Smooth muscle cell of the brain vasculature (primary cell): ENCODE measurements around the gene WDR73.

ENCODE experiments used
- DNase-seq: peaks from one replicate; pipeline ENCODE4 v3.0.0-alpha.2; 2012; ENCODE audit warnings: low read depth, low spot score

WDR73 gene

GRCh38 chr15:84620626-84621025, 33.5 kb downstream of the WDR73 start:
- no peak for DNase-seq

GRCh38 chr15:84616235-84616634, 37.8 kb downstream of the WDR73 start:
- no peak for DNase-seq

- DNase-seq: no peak
These were observed 42.5 kb downstream of the WDR73 start for GRCh38 chr15:84611631-84612030.

GRCh38 chr15:84609818-84610525, 44.1 kb downstream of the WDR73 start:
- no peak for DNase-seq

- no peak for DNase-seq
These were observed 45.3 kb downstream of the WDR73 start for GRCh38 chr15:84608707-84609284.

- DNase-seq: no peak
These were observed 47.4 kb downstream of the WDR73 start for GRCh38 chr15:84606653-84607120.

GRCh38 chr15:84605554-84605882, 48.6 kb downstream of the WDR73 start:
- no peak for DNase-seq

GRCh38 chr15:84604826-84605553, 49.1 kb downstream of the WDR73 start:
- DNase-seq: no peak

GRCh38 chr15:84603630-84604379, 50.3 kb downstream of the WDR73 start:
- DNase-seq: no peak

GRCh38 chr15:84601555-84601838, 52.6 kb downstream of the WDR73 start:
- DNase-seq: no peak

GRCh38 chr15:84600687-84601554, 53.2 kb downstream of the WDR73 start, which contains the start of gene ZSCAN2:
Gene ZSCAN2 (plus strand): TSS chr15:84601009. CDS start chr15:84603928, 2,919 bp downstream.
- DNase-seq: peak; percentile 85

- peak; percentile 56 for DNase-seq
These were observed 53.8 kb downstream of the WDR73 start for GRCh38 chr15:84600331-84600686.

GRCh38 chr15:84599906-84600305, 54.2 kb downstream of the WDR73 start:
- DNase-seq: no peak

- DNase-seq: no peak
These were observed 55.1 kb downstream of the WDR73 start for GRCh38 chr15:84598993-84599392.

- no peak for DNase-seq
These were observed 55.8 kb downstream of the WDR73 start for GRCh38 chr15:84598250-84598649.

GRCh38 chr15:84597296-84597695, 56.8 kb downstream of the WDR73 start:
- DNase-seq: no peak

GRCh38 chr15:84595660-84596059, 58.4 kb downstream of the WDR73 start:
- DNase-seq: no peak

- DNase-seq: no peak
These were observed 59.3 kb downstream of the WDR73 start for GRCh38 chr15:84594617-84595290.

- no peak for DNase-seq
These were observed 62.3 kb downstream of the WDR73 start for GRCh38 chr15:84591815-84592214.

GRCh38 chr15:84590406-84590805, 63.7 kb downstream of the WDR73 start:
- no peak for DNase-seq
